ENCODE data around the gene NRG3. TPM values are rescaled to one million over a fixed set of nuclear protein-coding genes. Genes with fewer than 3 reads are reported as not detected.

Gene NRG3
- total and polyA plus RNA-seq, 2 of the 8 experiments (the other 6 are each of a cell fraction or from before 2014, with no cell fraction given), result 4.2 to 5.0 TPM

DNA sequence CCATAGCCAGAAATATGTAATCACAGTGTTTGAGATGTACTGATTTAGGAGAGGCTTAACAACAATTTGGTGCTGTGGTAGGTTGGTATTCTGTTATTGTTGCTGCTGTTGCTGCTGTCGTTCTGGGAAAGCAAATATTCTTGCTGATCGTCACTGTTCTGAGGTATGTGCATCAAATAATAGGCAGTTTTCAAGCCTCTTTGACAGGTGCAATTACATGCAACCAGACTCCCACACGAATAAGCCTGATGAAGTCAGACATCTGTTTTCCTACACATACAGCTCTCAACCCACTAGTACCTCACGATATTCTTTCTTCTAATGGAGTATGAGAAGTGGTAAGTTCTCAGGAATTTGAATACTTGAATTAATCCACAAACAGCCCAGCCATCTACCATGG lies 46.7 kb upstream of the NRG3 start:
- Histone ChIP-seq H4K8ac (ENCODE audit: extremely low read depth, insufficient read depth, low read length) (no peak overlapping the region), H2AK5ac (ENCODE audit: low read depth, low read length) (no peak overlapping the region), H2BK15ac (ENCODE audit: low read length) (no peak overlapping the region), H3K56ac (replicated peaks; ENCODE audit: insufficient read length, low read depth, low read length) (no peak overlapping the region), H2BK120ac (replicated peaks; ENCODE audit: low read depth, low read length) (no peak overlapping the region), H4K5ac (ENCODE audit: insufficient read length, low read depth, low read length) (no peak overlapping the region), H2BK12ac (ENCODE audit: low read depth, low read length) (no peak overlapping the region), H3K27me3 (replicated peaks in 1 of 4; ENCODE audit: control insufficient read depth in 3 of 4, extremely low read depth in 1 of 4, insufficient read depth in 3 of 4, low read length in 3 of 4) (no peaks in the 10 kb centered on the region), H3K79me1 (ENCODE audit: low read depth, low read length) (no peaks in the 10 kb centered on the region), H4K91ac (replicated peaks; ENCODE audit: insufficient read length, low read length) (no peak overlapping the region), H3K18ac (ENCODE audit: extremely low read depth, low read length) (no peak overlapping the region), H2BK20ac (ENCODE audit: low read length) (no peak overlapping the region), H3K4me3 (ENCODE audit: extremely low read depth in 1 of 4, insufficient read depth in 2 of 4, low read depth in 3 of 4, low read length in 4 of 4) (no peak overlapping the region), H3K14ac (ENCODE audit: insufficient read length) (no peak overlapping the region), H3K4ac (replicated peaks; ENCODE audit: insufficient read length, low read depth, low read length) (no peak overlapping the region), H2AFZ (ENCODE audit: low read length) (peak overlapping the region; percentile 36; the same call in 1 of the 2 replicates), H3K23ac (ENCODE audit: insufficient read length) (no peak overlapping the region), H3K27ac (ENCODE audit: low read depth, low read length) (no peak overlapping the region), H3K36me3 (ENCODE audit: control insufficient read depth in 2 of 4, insufficient read depth in 4 of 4, low read length in 3 of 4) (no peaks in the 10 kb centered on the region), H4K20me1 (replicated peaks in 1 of 2; ENCODE audit: control insufficient read depth in 1 of 2, insufficient read depth in 2 of 2, low read length in 2 of 2) (no peaks in the 10 kb centered on the region), H3K79me2 (ENCODE audit: control insufficient read depth in 1 of 2, insufficient read depth in 2 of 2, low read length in 2 of 2) (no peaks in the 10 kb centered on the region), H3K23me2 (ENCODE audit: low read depth, low read length) (no peaks in the 10 kb centered on the region), H3K9me3 (ENCODE audit: insufficient read depth in 2 of 2, low read depth in 1 of 2, low read length in 1 of 2) (no peaks in the 10 kb centered on the region), H2BK5ac (ENCODE audit: low read depth, low read length) (no peak overlapping the region), H3K4me2 (ENCODE audit: insufficient read depth in 1 of 2, low read depth in 2 of 2, low read length in 2 of 2) (no peak overlapping the region), H3K4me1 (replicated peaks in 1 of 4; ENCODE audit: control insufficient read depth in 3 of 4, insufficient read depth in 4 of 4, low read length in 3 of 4) (no peaks in the 10 kb centered on the region), H3K9ac (replicated peaks in 1 of 4; ENCODE audit: extremely low read depth in 1 of 4, low read depth in 3 of 4, low read length in 3 of 4) (no peak overlapping the region)
- WGBS, 2 experiments (ENCODE audit: extremely low coverage in 1 of 2, insufficient coverage in 1 of 2, insufficient read length in 1 of 2, insufficient replicate concordance in 2 of 2, low coverage in 1 of 2, low lambda C conversion rate in 2 of 2, missing lambda C conversion rate in 1 of 2), result 96% methylated on average over 4 of the region's 4 CpGs; no CpG with 5 or more reads in 1 of the 2 experiments
- TF ChIP-seq JUN (IDR thresholded peaks at IDR 0.05; ENCODE audit: low read depth, low read length), result no peak
- FAIRE-seq (no peak), DNase-seq (ENCODE audit: low read depth in 1 of 2, low spot score in 2 of 2) (no peak)
- ChIA-PET CTCF (ENCODE audit: partially characterized antibody) (no interaction called here), POLR2A (ENCODE audit: partially characterized antibody) (no interaction called here)
